HG03045 (cell line): ENCODE data around the gene HELQ.
"Not testable (repeated sequence)": the region's sequence is repeated elsewhere in the genome, so short reads cannot be mapped to it uniquely, and the experiment has no call there.

Source experiments
- ATAC-seq: cut with Tn5 transposase; IDR thresholded peaks from one replicate; pipeline ENCODE4 v1.9.1; 2021; ENCODE audit warnings: mild to moderate bottlenecking, moderate library complexity; ENCODE audit not compliant: unreplicated experiment

The HELQ gene, protein sequence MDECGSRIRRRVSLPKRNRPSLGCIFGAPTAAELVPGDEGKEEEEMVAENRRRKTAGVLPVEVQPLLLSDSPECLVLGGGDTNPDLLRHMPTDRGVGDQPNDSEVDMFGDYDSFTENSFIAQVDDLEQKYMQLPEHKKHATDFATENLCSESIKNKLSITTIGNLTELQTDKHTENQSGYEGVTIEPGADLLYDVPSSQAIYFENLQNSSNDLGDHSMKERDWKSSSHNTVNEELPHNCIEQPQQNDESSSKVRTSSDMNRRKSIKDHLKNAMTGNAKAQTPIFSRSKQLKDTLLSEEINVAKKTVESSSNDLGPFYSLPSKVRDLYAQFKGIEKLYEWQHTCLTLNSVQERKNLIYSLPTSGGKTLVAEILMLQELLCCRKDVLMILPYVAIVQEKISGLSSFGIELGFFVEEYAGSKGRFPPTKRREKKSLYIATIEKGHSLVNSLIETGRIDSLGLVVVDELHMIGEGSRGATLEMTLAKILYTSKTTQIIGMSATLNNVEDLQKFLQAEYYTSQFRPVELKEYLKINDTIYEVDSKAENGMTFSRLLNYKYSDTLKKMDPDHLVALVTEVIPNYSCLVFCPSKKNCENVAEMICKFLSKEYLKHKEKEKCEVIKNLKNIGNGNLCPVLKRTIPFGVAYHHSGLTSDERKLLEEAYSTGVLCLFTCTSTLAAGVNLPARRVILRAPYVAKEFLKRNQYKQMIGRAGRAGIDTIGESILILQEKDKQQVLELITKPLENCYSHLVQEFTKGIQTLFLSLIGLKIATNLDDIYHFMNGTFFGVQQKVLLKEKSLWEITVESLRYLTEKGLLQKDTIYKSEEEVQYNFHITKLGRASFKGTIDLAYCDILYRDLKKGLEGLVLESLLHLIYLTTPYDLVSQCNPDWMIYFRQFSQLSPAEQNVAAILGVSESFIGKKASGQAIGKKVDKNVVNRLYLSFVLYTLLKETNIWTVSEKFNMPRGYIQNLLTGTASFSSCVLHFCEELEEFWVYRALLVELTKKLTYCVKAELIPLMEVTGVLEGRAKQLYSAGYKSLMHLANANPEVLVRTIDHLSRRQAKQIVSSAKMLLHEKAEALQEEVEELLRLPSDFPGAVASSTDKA

DNA sequence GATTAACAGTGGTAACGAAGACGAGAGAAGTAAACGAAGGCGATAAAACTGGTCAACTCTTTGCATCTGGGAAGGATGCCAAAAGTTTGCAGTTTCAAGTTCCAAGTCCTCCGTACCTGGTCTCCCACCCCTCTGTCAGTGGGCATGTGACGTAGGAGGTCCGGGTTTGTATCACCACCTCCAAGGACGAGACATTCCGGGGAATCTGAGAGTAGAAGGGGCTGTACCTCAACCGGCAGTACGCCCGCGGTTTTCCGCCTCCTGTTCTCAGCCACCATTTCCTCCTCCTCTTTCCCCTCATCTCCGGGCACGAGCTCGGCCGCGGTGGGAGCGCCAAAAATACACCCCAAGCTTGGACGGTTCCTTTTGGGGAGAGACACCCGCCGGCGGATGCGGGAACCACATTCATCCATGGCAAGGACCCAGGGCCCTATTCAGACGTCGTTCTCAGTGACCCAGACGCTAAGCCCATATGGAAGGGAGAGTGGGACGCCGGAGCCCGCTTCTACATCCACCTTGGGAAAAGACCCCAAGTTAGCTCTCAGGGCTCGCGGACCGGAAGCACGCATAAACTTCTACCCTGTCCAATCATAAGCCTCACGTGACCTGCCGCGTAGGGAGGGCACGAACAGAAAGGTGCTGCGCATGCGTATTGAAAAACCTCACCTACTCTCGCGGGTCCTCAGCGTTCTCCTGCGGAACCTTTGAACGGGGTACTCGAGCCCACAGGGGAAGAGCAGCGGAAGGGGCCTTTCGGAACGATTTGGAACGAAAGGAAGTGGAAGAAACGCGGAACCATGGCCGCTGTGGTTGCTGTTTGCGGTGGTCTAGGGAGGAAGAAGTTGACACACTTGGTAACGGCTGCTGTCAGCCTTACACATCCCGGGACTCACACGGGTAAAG is at the start of gene HELQ, which contains the start of gene MRPS18C:
Gene HELQ, minus strand, starts transcription at position 543 of the 903 bp plus-strand sequence. Its CDS starts 130 bp downstream, at position 413.
Gene MRPS18C, plus strand, starts transcription at position 778 of the 903 bp plus-strand sequence. Its CDS starts 20 bp downstream, at position 798.
- ATAC-seq = peak; percentile 94

DNA sequence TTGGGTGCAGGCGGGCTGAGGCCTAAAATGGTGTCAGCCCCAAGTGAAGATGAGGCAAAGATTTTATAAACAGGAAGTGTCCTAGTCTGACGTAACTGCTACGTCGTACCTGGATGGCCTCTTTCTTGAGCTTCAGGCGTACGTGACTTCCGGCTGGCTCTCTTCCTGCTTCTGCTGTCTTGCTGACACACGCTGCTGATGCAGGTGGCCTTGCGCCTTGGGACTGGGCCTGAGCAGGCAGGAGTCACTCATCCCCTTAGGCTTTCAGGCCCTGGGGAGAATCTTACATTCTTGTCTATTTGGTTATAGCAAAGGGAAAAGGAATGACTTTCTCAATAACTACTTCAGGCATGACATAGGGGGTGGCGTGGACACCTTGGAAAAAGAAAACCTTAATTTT is 49.4 kb upstream of the HELQ start:
- ATAC-seq = no peak

DNA sequence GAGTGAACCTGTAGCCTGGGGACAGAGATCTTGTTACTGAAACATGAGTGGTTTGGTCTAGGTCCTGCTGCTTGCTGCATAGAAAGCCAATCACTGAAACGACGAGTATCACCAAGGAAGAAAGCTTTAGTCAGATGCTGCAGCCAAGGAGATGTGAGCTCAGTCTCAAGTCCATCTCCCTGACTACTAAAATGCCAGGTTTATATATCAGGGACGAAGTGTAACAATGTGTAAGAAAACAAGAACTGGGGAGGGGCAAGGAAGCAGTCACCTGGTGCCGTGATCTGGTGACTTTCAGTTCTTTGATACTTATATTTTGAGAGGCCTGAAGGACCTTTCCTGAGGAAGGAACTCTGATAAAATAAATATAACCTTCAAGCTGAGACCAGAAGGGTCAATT is 48.9 kb upstream of the HELQ start:
- no peak for ATAC-seq

DNA sequence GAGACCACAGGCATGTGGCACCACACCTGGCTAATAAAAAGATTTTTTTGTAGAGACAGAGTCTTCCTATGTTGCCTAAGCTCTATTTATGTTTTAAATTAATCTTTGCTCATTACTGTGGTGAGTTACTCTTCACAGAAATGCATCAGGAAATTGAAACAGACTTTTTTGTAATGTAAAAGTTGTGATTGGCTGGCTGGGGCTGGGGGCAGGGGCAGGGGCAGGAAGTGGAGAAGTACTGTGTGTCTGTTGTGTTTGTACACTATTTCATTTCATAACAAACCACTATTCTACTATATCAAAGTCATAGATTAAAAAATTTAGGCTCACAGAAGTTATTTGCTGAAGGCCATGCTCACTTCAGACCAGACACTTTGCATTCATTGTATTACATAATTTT is 48.4 kb upstream of the HELQ start:
- no peak for ATAC-seq

GRCh38 chr4:83501671-83502070 is 46.0 kb upstream of the HELQ start:
- ATAC-seq = not testable (repeated sequence)

- no peak for ATAC-seq
Observed at GRCh38 chr4:83498187-83498586, 42.6 kb upstream of the HELQ start.

DNA sequence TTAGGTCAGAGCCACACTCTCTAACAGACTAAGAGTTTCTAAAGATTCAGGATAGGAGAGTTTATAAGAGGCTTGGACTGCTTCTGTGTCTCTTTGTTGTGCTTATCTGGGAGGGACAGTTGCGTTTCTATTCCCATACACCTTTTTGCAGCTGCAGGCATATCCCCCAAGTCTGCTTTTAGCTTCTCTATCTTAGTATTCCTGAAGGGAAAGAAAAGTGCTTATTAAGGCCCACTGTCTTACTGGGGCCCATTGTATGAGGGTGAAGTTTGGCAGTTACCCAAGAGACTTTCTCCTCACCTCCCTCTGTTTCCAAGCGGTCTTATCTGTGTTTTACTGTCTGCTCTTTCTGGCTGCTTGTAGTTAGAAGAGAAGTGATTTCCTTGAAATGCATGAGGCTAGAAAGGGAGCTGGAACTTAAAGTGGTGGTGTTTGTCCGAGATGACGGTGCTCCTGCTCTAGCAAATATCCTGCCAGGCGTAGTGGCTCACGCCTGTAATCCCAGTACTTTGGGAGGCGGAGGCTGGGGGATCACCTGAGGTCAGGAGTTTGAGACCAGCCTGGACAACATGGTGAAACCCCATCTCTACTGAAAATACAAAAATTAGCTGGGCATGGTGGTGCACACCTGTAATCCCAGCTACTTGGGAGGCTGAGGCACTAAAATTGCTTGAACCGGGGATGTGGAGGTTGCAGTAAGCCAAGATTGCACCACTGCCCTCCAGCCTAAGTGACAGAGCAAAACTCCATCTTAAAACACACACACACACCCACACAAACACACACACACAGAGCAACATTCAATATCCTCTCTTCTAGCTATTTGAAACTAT is 40.7 kb upstream of the HELQ start:
- ATAC-seq = not testable (repeated sequence)

DNA sequence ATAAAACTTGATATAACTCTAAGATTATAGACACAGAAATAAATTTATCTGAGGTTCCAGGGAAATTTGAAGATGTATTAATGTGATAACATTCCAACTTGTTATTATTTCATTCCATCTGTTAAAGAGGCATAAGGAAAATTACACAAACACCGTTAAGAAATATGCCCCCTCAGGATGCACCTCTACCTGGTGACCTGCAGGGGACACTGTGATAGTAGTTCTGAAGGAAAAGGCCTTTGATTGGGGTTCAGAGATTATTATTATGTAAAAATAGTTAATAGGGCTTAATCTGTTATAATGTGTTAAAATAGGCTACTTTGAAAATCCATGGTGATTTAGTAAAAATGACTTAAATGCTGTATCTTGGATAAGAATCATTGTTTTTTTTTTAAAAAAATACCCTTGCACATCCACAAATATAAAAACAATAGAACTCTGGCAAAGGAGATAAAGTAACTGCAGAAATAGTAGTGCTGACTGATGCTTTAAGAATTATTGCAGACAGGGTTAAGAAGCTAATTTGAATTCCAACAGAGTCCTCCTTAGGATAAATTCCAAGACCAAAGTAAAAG is 35.3 kb upstream of the HELQ start:
- ATAC-seq = peak; percentile 59

GRCh38 chr4:83489711-83490326 is 34.2 kb upstream of the HELQ start:
- no peak for ATAC-seq

- no peak for ATAC-seq
Observed at GRCh38 chr4:83486457-83487129, 31.0 kb upstream of the HELQ start.

GRCh38 chr4:83484500-83485461 is 29.2 kb upstream of the HELQ start, which contains the start of gene ABRAXAS1:
Gene ABRAXAS1 (minus strand): TSS chr4:83485100. CDS start chr4:83485072, 28 bp downstream.
- peak; percentile 97 for ATAC-seq

DNA sequence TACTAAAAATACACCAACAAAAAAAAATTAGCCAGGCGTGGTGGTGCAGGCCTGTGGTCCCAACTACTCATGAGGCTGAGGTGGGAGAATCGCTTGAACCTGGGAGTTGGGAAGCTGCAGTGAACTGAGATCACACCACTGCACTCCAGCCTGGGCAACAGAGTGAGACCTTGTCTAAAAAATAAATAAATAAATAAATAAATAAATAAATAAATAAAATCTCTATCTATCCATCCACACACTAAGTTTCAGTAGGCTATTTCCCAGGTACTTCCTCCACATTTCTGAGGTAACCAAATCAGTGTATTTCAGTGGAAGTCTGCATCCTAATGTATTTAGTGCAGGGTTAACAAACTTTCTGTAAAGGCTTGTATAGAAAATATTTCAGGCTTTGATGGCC is 18.3 kb upstream of the HELQ start:
- no peak for ATAC-seq

GRCh38 chr4:83473423-83473822 is 17.8 kb upstream of the HELQ start:
- no peak for ATAC-seq

DNA sequence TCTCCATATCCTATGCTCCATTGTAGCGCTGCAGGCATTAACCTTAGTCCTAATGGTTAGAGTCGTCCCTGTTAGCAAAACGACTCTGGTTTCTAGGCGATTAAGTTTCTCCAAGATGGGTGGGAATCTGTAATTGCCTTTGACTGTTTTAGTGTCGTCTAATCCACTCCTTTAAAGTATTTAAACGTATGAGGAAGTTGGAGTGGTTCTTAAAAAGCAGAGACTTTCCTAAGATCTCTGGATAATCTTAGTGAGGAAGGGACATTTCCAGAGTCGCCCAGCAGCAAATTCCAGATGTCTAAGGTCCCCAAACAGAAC is 520 bp upstream of the HELQ start:
- no peak for ATAC-seq

DNA sequence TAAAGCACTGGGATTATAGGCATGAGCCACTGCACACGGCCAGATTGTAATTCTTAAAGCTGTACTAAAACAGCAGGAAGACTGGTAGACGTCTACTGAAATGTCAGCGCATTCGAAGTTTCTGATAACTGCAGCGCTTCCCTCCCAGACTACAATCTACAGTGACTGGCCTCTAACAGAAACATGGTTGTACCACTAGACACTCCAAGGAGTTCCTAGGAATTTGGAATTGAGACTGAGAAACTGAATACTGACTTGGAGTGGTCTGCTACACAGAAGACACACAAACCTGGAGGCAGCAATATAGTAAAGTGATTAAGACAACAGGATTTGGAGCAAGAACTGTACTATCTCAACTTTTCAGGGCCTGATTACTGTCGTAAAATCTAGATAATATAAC is 937 bp downstream of the HELQ start:
- ATAC-seq = no peak

DNA sequence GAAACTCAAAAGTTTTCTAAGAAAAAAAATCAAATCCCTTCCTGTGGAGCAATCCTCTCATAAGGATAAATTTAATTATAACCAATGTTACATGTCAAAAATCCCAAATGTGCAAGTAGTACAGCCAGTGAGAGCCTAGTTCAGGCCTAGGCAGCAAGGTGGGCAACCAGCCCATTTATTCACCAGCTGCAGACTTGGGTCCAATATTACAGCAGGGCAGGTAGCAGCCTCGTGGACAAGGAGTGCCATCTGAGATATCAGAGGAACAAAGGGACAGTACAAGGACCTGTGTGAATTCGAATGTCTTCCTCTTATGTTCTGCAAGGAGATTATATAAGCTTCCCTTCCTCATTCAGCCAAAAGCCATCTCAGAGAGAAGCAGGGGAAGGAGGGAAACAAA is 6.6 kb downstream of the HELQ start:
- no peak for ATAC-seq

DNA sequence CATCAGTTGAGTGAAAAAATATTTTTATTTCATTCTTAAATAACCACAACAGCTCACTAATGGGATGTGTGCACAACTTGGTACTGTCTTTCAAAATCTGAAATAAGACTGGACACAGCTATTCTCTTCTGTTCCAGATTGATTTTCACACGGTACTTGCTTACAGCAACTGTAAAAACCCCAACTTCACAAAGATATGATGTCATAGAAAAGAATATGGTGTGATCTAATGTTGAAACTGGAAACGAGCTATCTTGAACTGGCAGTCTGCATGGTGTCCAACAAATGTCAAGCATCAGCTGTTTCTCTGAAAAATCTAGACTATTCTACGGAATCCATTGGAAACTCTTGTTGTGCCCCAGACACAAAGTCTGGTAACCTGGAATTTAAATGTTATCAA is 14.7 kb downstream of the HELQ start:
- ATAC-seq = no peak
